GM12878 (cell line): ENCODE measurements around the gene PRSS1. TPM values are rescaled to one million over a fixed set of nuclear protein-coding genes. Genes with fewer than 3 reads are reported as not detected.
A peak's percentile ranks its signal among the peaks of the same experiment; 100 is the strongest.

Source experiments
- ATAC-seq: fragments of 200-7000 bp; cut with Tn5 transposase; 3 replicates; pipeline ENCODE4 v1.9.1; 2020; ENCODE audit warnings: mild to moderate bottlenecking, moderate library complexity
- BruUV-seq: library from RNA; stranded (reverse); fragments of 400-500 nt; replicated peaks from 2 replicates; lab custom pipeline; 2021; lab: Mats Ljungman, UMichigan
- CTCF ChIA-PET: fragments of 300-600 bp; sonication (Branson Sonifier 250); formaldehyde crosslinking; extraction: SDS; loops from one replicate; lab custom pipeline; 2021; ENCODE audit warnings: inconsistent platforms; lab: Yijun Ruan, JAX
- POLR2A ChIA-PET: fragments of 350-600 bp; formaldehyde crosslinking; extraction: SDS; loops from one replicate; lab custom pipeline; 2021; ENCODE audit warnings: inconsistent platforms; lab: Charles Lee
- RAD21 ChIA-PET: fragments of 300-600 bp; sonication (Branson Sonifier 250); formaldehyde crosslinking; loops from one replicate; lab custom pipeline; 2023; ENCODE audit warnings: antibody characterized with exemption; ENCODE audit not compliant: unreplicated experiment; lab: Charles Lee
- SMC1A ChIA-PET: fragments of 300-600 bp; sonication (Branson Sonifier 250); formaldehyde crosslinking; loops from one replicate; lab custom pipeline; 2023; ENCODE audit not compliant: unreplicated experiment, uncharacterized antibody; lab: Charles Lee
- DNase-seq: peaks from one replicate; pipeline ENCODE4 v3.0.0-alpha.2; 2011; ENCODE audit warnings: low read depth, low spot score
- FAIRE-seq: peaks from 3 replicates; lab custom pipeline; 2011; peaks lifted over from hg19 to GRCh38; lab: Jason Lieb, UNC
- H2AFZ ChIP-seq: 2 replicates; pipeline ENCODE4 v1.6.0; 2011; ENCODE audit warnings: low read depth, low read length, control low read depth; ENCODE audit not compliant: control insufficient read depth
- H3K27ac ChIP-seq: 2 replicates; pipeline ENCODE4 v1.5.1; 2011; ENCODE audit warnings: control low read depth; ENCODE audit not compliant: control insufficient read depth, insufficient read depth
- H3K27me3 ChIP-seq, 2 experiments: replicated peaks in 1 of 2; 2 replicates each; pipeline versions ENCODE4 v1.6.0 to v1.6.1; 2011; ENCODE audit warnings: low read length in 1 of 2; ENCODE audit not compliant: control insufficient read depth in 2 of 2, insufficient read depth in 2 of 2
- H3K36me3 ChIP-seq, 2 experiments: 2 replicates each; pipeline ENCODE4 v1.5.1; 2011; ENCODE audit warnings: low read length in 1 of 2; ENCODE audit not compliant: control insufficient read depth in 2 of 2, insufficient read depth in 2 of 2
- H3K4me1 ChIP-seq: 2 replicates; pipeline ENCODE4 v1.6.1; 2011; ENCODE audit warnings: mild to moderate bottlenecking, low read length, moderate library complexity, mixed read lengths; ENCODE audit not compliant: control insufficient read depth, insufficient read depth
- H3K4me2 ChIP-seq: 2 replicates; pipeline ENCODE4 v1.6.0; 2011; ENCODE audit warnings: control low read depth; ENCODE audit not compliant: control insufficient read depth, insufficient read depth
- H3K4me3 ChIP-seq: fragments of 200-600 bp; sonication (generic); 2 replicates; pipeline ENCODE4 v1.5.1; 2016
- H3K79me2 ChIP-seq: 2 replicates; pipeline ENCODE4 v1.6.0; 2011; ENCODE audit warnings: low read length; ENCODE audit not compliant: control insufficient read depth, insufficient read depth
- H3K9ac ChIP-seq: 2 replicates; pipeline ENCODE4 v1.8.0; 2011; ENCODE audit warnings: low read length, control low read depth, mixed read lengths; ENCODE audit not compliant: control insufficient read depth, insufficient read depth
- H3K9me3 ChIP-seq: replicated peaks from 3 replicates; pipeline ENCODE4 v1.5.1; 2011; ENCODE audit warnings: mild to moderate bottlenecking, low read length; ENCODE audit not compliant: control insufficient read depth, insufficient read depth
- H4K20me1 ChIP-seq: 2 replicates; pipeline ENCODE4 v1.6.0; 2011; ENCODE audit not compliant: control insufficient read depth, insufficient read depth
- EGR1 ChIP-seq, 2 experiments: IDR thresholded peaks; 1 replicate in 1 of 2; 2 replicates in 1 of 2; pipeline ENCODE4 v1.6.1; 2011 to 2012; ENCODE audit warnings: low read depth in 2 of 2, low read length in 2 of 2, borderline replicate concordance in 1 of 2, mild to moderate bottlenecking in 1 of 2, moderate library complexity in 1 of 2
- HCFC1 ChIP-seq: fragments of 150-350 bp; IDR thresholded peaks from 2 replicates; pipeline ENCODE4 v1.6.1; 2014; ENCODE audit warnings: low read length
- IKZF2 ChIP-seq, 2 experiments: fragments of 450-650 bp; IDR thresholded peaks; 2 replicates each; pipeline ENCODE4 v1.6.1; 2017; ENCODE audit warnings: mild to moderate bottlenecking in 2 of 2, moderate library complexity in 2 of 2
- MLLT1 ChIP-seq: fragments of 450-650 bp; IDR thresholded peaks from 2 replicates; pipeline ENCODE4 v1.6.1; 2016; ENCODE audit warnings: mild to moderate bottlenecking
- NBN ChIP-seq: fragments of 450-650 bp; IDR thresholded peaks from 2 replicates; pipeline ENCODE4 v1.6.1; 2016
- NR2F1 ChIP-seq: fragments of 450-650 bp; conservative IDR thresholded peaks from 2 replicates; pipeline ENCODE4 v1.6.1; 2017; ENCODE audit warnings: mild to moderate bottlenecking
- POLR2A ChIP-seq: IDR thresholded peaks from 2 replicates; pipeline ENCODE4 v1.6.1; 2011; ENCODE audit warnings: low read depth, mild to moderate bottlenecking, low read length
- SKIL ChIP-seq: fragments of 450-650 bp; IDR thresholded peaks from 2 replicates; pipeline ENCODE4 v1.6.1; 2017; ENCODE audit warnings: mild to moderate bottlenecking, low read depth, inconsistent platforms; ENCODE audit not compliant: poor library complexity, severe bottlenecking
- TAF1 ChIP-seq: IDR thresholded peaks from 2 replicates; pipeline ENCODE4 v1.6.1; 2011; ENCODE audit warnings: mild to moderate bottlenecking, low read depth, low read length, borderline replicate concordance
- ZBTB40 ChIP-seq: fragments of 450-650 bp; IDR thresholded peaks from 2 replicates; pipeline ENCODE4 v1.6.1; 2016; ENCODE audit warnings: mild to moderate bottlenecking, moderate library complexity, borderline replicate concordance
- WGBS: methylation state at CpG from one replicate; pipeline ENCODE4 v1.1.6; 2016; ENCODE audit warnings: low lambda C conversion rate; ENCODE audit not compliant: insufficient replicate concordance, insufficient coverage; ENCODE audit errors: missing lambda C conversion rate; 5-methylcytosine and 5-hydroxymethylcytosine counted together
- in situ Hi-C: fragments of 300-500 bp; cut with MboI; formaldehyde crosslinking; loops from 9 replicates; pipeline ENCODE4 v1.14.3; 2018; ENCODE audit warnings: mixed read lengths
- intact Hi-C: fragments of 100-400 bp; cut with micrococcal nuclease; formaldehyde crosslinking; loops from one replicate; pipeline ENCODE4 v1.14.2; 2022; ENCODE audit not compliant: unreplicated experiment
- polyA plus RNA-seq, 11 experiments: library from polyadenylated mRNA; depleted of rRNA in 4 of 11; unstranded in 6 of 11; stranded (reverse) in 5 of 11; fragments of >200 nt; fragmentation: Nextera tagmentation in 4 of 11; fragmentation: Illumina TruSeq in 1 of 11; extraction: Ambion mirVana in 4 of 11; extraction: Trizol in 1 of 11; gene quantifications; 1 replicate in 1 of 11; 2 replicates in 10 of 11; pipeline versions ENCODE4 v1.2.1 to v1.2.3, GENCODE V29; 2011 to 2016; ENCODE audit warnings: inconsistent platforms in 2 of 11, missing spikeins in 2 of 11, low read depth in 1 of 11
- total RNA-seq, 4 experiments: library from RNA; depleted of rRNA in 3 of 4; stranded (reverse); fragments of >200 nt in 3 of 4; fragmentation: Illumina TruSeq in 1 of 4; extraction: Trizol in 1 of 4; gene quantifications; 2 replicates each; pipeline versions ENCODE4 v1.2.1 to v1.2.3, GENCODE V29; 2013 to 2021
- TF ChIP-seq, protein P1 (sequence below): fragments of 450-650 bp; IDR thresholded peaks from 2 replicates; pipeline ENCODE4 v1.6.1; 2017; ENCODE audit warnings: mild to moderate bottlenecking

The PRSS1 gene
- total and polyA plus RNA-seq, 10 of the 15 experiments (the other 5 are each of a cell fraction or from before 2014, with no cell fraction given), result 11.9 TPM; not detected in 9

- in situ Hi-C loops, result no loop called here
- peak; percentile 61 for ATAC-seq
- ChIA-PET CTCF (interaction anchor here (1.1 to 28.6 kb wide), 5 partner anchors 8 to 210 kb away, joined by 4 to 1055 read pairs (median 4); no protein-coding TSS in a partner anchor), RAD21 (interaction anchor here (0.7 to 20.4 kb wide), 6 partner anchors 12 to 213 kb away, joined by 3 to 813 read pairs (median 6); partner anchors contain the start of gene PRSS2), SMC1A (interaction anchor here (1.5 to 24.6 kb wide), 4 partner anchors 12 to 35 kb away, joined by 6 to 786 read pairs (median 58); no protein-coding TSS in a partner anchor), POLR2A (interaction anchor here (1.1 to 16.4 kb wide), 5 partner anchors 11 to 38 kb away, joined by 3 to 325 read pairs (median 5); no protein-coding TSS in a partner anchor)
- intact Hi-C loops, result loop anchor here (1.0 kb wide), 1 partner anchor 11 kb away; no protein-coding TSS in a partner anchor
- no peak for DNase-seq
- H3K36me3 ChIP-seq, result peaks cover 0 to 2% of the 10 kb centered on the region in 2 experiments; a peak in 2 of 4 replicates
- H2AFZ ChIP-seq, result peak overlapping the region; percentile 66
- peak; percentile 69 for FAIRE-seq
- H4K20me1 ChIP-seq, result no peaks in the 10 kb centered on the region
- H3K4me3 ChIP-seq, result peak overlapping the region; percentile 71
- peaks cover 6% of the 10 kb centered on the region for H3K4me1 ChIP-seq
- peak overlapping the region; percentile 62 for H3K27ac ChIP-seq
- H3K27me3 ChIP-seq, result no peaks in the 10 kb centered on the region
- peak overlapping the region; percentile 66 for H3K9ac ChIP-seq
- TSS peak; percentile 93 for BruUV-seq
- no peaks in the 10 kb centered on the region for H3K9me3 ChIP-seq
- H3K79me2 ChIP-seq, result peaks cover 10% of the 10 kb centered on the region
- H3K4me2 ChIP-seq, result peak overlapping the region; percentile 96
- 1% methylated on average over 32 of the region's 33 CpGs for WGBS
- TF ChIP-seq SKIL (no peak), HCFC1 (no peak), NR2F1 (peak; percentile 42), IKZF2 (IDR thresholded peaks at IDR 0.05) (peak in 1 of 2 experiments; percentile 17; a peak in 2 of 4 replicates), EGR1 (IDR thresholded peaks at IDR 0.05; ENCODE audit: borderline replicate concordance in 1 of 2, low read depth in 2 of 2, low read length in 2 of 2) (peak in 1 of 2 experiments; percentile 57; a peak in 1 of 3 replicates), MLLT1 (peak; percentile 94), POLR2A (peak; percentile 38; the same call in 1 of the 2 replicates), ZBTB40 (0 out of 2 replicates have a peak, but pooled peaks have one; percentile 4), NBN (0 out of 2 replicates have a peak, but pooled peaks have one; percentile 47), TAF1 (0 out of 2 replicates have a peak, but pooled peaks have one; percentile 14)
- TF ChIP-seq, protein P1, sequence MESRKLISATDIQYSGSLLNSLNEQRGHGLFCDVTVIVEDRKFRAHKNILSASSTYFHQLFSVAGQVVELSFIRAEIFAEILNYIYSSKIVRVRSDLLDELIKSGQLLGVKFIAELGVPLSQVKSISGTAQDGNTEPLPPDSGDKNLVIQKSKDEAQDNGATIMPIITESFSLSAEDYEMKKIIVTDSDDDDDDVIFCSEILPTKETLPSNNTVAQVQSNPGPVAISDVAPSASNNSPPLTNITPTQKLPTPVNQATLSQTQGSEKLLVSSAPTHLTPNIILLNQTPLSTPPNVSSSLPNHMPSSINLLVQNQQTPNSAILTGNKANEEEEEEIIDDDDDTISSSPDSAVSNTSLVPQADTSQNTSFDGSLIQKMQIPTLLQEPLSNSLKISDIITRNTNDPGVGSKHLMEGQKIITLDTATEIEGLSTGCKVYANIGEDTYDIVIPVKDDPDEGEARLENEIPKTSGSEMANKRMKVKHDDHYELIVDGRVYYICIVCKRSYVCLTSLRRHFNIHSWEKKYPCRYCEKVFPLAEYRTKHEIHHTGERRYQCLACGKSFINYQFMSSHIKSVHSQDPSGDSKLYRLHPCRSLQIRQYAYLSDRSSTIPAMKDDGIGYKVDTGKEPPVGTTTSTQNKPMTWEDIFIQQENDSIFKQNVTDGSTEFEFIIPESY, result no peak
Observed at GRCh38 chr7:142797391-142798377, 48.4 kb downstream of the PRSS1 start.
